NOMO-1 treated with DMSO at 0.1 percent for 48 hours (cell line): ENCODE measurements around the gene PLBD2.

ENCODE experiments used
- DNase-seq: peaks from one replicate; lab custom pipeline; 2025; ENCODE audit not compliant: unreplicated experiment; lab: John Stamatoyannopoulos, UW

Gene PLBD2

GRCh38 chr12:113358381-113359132 lies at the start of gene PLBD2:
Gene PLBD2, plus strand, starts transcription at chr12:113358587. Its CDS starts 14 bp downstream, at chr12:113358601.
- DNase-seq, result peak; percentile 93

- no peak for DNase-seq
These were observed 47.9 kb upstream of the PLBD2 start for GRCh38 chr12:113310489-113310888.

GRCh38 chr12:113314121-113314529 lies 44.3 kb upstream of the PLBD2 start:
- DNase-seq, result no peak

GRCh38 chr12:113315358-113315757 lies 43.0 kb upstream of the PLBD2 start:
- no peak for DNase-seq

- no peak for DNase-seq
These were observed 42.2 kb upstream of the PLBD2 start for GRCh38 chr12:113316155-113316554.

- DNase-seq, result no peak
These were observed 41.3 kb upstream of the PLBD2 start for GRCh38 chr12:113317122-113317521.

- no peak for DNase-seq
These were observed 40.2 kb upstream of the PLBD2 start for GRCh38 chr12:113318046-113318656.

GRCh38 chr12:113318900-113319628 lies 39.3 kb upstream of the PLBD2 start:
- DNase-seq, result no peak

- DNase-seq, result no peak
These were observed 38.0 kb upstream of the PLBD2 start for GRCh38 chr12:113320401-113320800.

GRCh38 chr12:113322343-113322742 lies 36.0 kb upstream of the PLBD2 start:
- peak; percentile 53 for DNase-seq

GRCh38 chr12:113325916-113326315 lies 32.5 kb upstream of the PLBD2 start:
- DNase-seq, result no peak

GRCh38 chr12:113326775-113327395 lies 31.5 kb upstream of the PLBD2 start:
- DNase-seq, result no peak

GRCh38 chr12:113328368-113328889 lies 30.0 kb upstream of the PLBD2 start:
- no peak for DNase-seq

- DNase-seq, result no peak
These were observed 29.2 kb upstream of the PLBD2 start for GRCh38 chr12:113329022-113329790.

GRCh38 chr12:113329791-113330417 lies 28.5 kb upstream of the PLBD2 start:
- DNase-seq, result no peak

GRCh38 chr12:113330505-113330904 lies 27.9 kb upstream of the PLBD2 start:
- no peak for DNase-seq

- DNase-seq, result no peak
These were observed 25.5 kb upstream of the PLBD2 start for GRCh38 chr12:113332688-113333417.

GRCh38 chr12:113333418-113333750 lies 25.0 kb upstream of the PLBD2 start:
- no peak for DNase-seq
